GM12892 (cell line): ENCODE results near the gene IL26.

Source experiments
- POLR2A ChIP-seq: IDR thresholded peaks from 2 replicates; pipeline ENCODE4 v1.6.1; 2011; ENCODE audit warnings: low read depth, low read length, control low read depth
- POLR2AphosphoS5 ChIP-seq: IDR thresholded peaks from 2 replicates; pipeline ENCODE4 v1.6.1; 2011; ENCODE audit warnings: low read depth, low read length, control low read depth
- TAF1 ChIP-seq: IDR thresholded peaks from 2 replicates; pipeline ENCODE4 v1.6.1; 2011; ENCODE audit warnings: low read depth, mild to moderate bottlenecking, control low read depth, low read length, borderline replicate concordance

- TF ChIP-seq POLR2A: no peak
- TF ChIP-seq POLR2AphosphoS5: no peak
- no peak for TF ChIP-seq TAF1
These were observed 48.0 kb downstream of the IL26 start for GRCh38 chr12:68177562-68177961.
